ENCODE results near the gene EXOC4. TPM values are rescaled to one million over a fixed set of nuclear protein-coding genes. Genes with fewer than 3 reads are reported as not detected.

EXOC4 gene
- total and polyA plus RNA-seq, 2 of the 13 experiments (the other 11 are each of a cell fraction or from before 2014, with no cell fraction given), result 22.5 to 39.0 TPM

- no peak for FAIRE-seq
- intact Hi-C loops (cut with micrococcal nuclease; ENCODE audit: unreplicated experiment), result no loop called here
- no peaks in the 10 kb centered on the region for H3K9me3 ChIP-seq (ENCODE audit: low read length)
- H3K4me1 ChIP-seq (ENCODE audit: insufficient read depth, low read length), result no peaks in the 10 kb centered on the region
- no peaks in the 10 kb centered on the region for H3K27me3 ChIP-seq (ENCODE audit: control insufficient read depth in 1 of 2, insufficient read depth in 2 of 2, low read length in 2 of 2)
- H3K4me3 ChIP-seq (replicated peaks in 1 of 3; ENCODE audit: insufficient read depth in 1 of 3, low read depth in 2 of 3, low read length in 3 of 3), result no peak overlapping the region
- no peaks in the 10 kb centered on the region for H4K20me1 ChIP-seq (ENCODE audit: insufficient read depth, low read length)
- no peak overlapping the region for H2AFZ ChIP-seq (ENCODE audit: low read length)
- CTCF ChIA-PET (ENCODE audit: low intra/inter-chr PET ratio, low total read pairs), result no interaction called here
- H3K4me2 ChIP-seq (ENCODE audit: low read depth, low read length), result no peak overlapping the region
- in situ Hi-C loops (cut with HindIII; ENCODE audit: extremely low pct_ligation_motif_present, low pct_unique_long_range_greater_than_20kb), result no loop called here
- POLR2A ChIA-PET, result no interaction called here
- BruUV-seq (replicated peaks), result no TSS peak
- H3K79me2 ChIP-seq (ENCODE audit: insufficient read depth, low read length), result no peaks in the 10 kb centered on the region
- DNase-seq (ENCODE audit: low spot score), result no peak
- H3K36me3 ChIP-seq (replicated peaks in 1 of 2; ENCODE audit: control insufficient read depth in 1 of 2, insufficient read depth in 2 of 2, low read length in 2 of 2), result 0 out of 5 replicates have a peak, but pooled peaks cover 0 to 1% of the 10 kb centered on the region in 2 experiments
- 88% methylated on average over 2 of the region's 2 CpGs for WGBS (ENCODE audit: low lambda C conversion rate)
- no peak overlapping the region for H3K9ac ChIP-seq (ENCODE audit: insufficient read depth, low read depth, low read length)
- no peak for TF ChIP-seq ZNF597 (CRISPR knock-in tag; IDR thresholded peaks at IDR 0.05)
- no peak for TF ChIP-seq ZBTB33 (CRISPR knock-in tag; IDR thresholded peaks at IDR 0.05)
- TF ChIP-seq, protein P1, sequence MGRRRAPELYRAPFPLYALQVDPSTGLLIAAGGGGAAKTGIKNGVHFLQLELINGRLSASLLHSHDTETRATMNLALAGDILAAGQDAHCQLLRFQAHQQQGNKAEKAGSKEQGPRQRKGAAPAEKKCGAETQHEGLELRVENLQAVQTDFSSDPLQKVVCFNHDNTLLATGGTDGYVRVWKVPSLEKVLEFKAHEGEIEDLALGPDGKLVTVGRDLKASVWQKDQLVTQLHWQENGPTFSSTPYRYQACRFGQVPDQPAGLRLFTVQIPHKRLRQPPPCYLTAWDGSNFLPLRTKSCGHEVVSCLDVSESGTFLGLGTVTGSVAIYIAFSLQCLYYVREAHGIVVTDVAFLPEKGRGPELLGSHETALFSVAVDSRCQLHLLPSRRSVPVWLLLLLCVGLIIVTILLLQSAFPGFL (CRISPR knock-in tag; IDR thresholded peaks at IDR 0.05), result no peak
- TF ChIP-seq ASH2L (IDR thresholded peaks at IDR 0.05; ENCODE audit: insufficient read length, low read depth, low read length), result no peak
- no peak for TF ChIP-seq NFIC (IDR thresholded peaks at IDR 0.05; ENCODE audit: low read length)
- no peak for TF ChIP-seq IKZF1 (IDR thresholded peaks at IDR 0.05)
- TF ChIP-seq RFX3 (CRISPR knock-in tag; IDR thresholded peaks at IDR 0.05), result no peak
- TF ChIP-seq WIZ (CRISPR knock-in tag; IDR thresholded peaks at IDR 0.05), result no peak
- no peak for TF ChIP-seq RAD21 (CRISPR knock-in tag; IDR thresholded peaks at IDR 0.05)
- TF ChIP-seq PRMT3 (CRISPR knock-in tag; IDR thresholded peaks at IDR 0.05; ENCODE audit: borderline replicate concordance, low read depth), result no peak
- TF ChIP-seq RXRB (CRISPR knock-in tag; IDR thresholded peaks at IDR 0.05; ENCODE audit: borderline replicate concordance), result no peak
- no peak for TF ChIP-seq NCOR1 (IDR thresholded peaks at IDR 0.05; ENCODE audit: borderline replicate concordance, low read length)
- no peak for TF ChIP-seq KLF11 (CRISPR knock-in tag; IDR thresholded peaks at IDR 0.05)
- no peak for ATAC-seq
- no peak overlapping the region for H3K27ac ChIP-seq (ENCODE audit: extremely low read length, insufficient read depth, low read length)
These were observed 238.4 kb downstream of the EXOC4 start for GRCh38 chr7:133491201-133491691.

Data from HepG2 (cell line).